Measurements from ENCODE around the gene PHLPP1.

The PHLPP1 gene

GRCh38 chr18:62953663-62954062, 238.3 kb downstream of the PHLPP1 start:
- DNase-seq: no peak

DNA sequence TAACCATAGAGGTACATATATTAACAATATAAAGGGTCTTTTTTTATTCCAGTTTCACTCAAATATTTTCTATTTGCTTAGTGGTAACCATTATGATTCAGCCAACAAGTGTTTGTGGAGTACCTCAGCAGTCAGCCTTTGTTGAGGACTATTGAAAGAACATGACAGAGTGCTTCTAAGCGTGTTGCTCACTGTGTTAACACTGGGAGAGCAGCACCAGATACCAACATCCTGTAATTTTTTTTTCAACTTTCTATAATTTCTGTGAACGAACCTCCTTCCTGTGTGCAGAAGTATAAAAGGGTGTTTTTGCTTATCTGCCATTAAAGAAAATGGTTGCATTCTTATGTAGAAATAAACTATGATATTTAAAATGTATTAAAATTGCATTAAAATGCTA, 239.0 kb downstream of the PHLPP1 start:
- DNase-seq: no peak

DNA sequence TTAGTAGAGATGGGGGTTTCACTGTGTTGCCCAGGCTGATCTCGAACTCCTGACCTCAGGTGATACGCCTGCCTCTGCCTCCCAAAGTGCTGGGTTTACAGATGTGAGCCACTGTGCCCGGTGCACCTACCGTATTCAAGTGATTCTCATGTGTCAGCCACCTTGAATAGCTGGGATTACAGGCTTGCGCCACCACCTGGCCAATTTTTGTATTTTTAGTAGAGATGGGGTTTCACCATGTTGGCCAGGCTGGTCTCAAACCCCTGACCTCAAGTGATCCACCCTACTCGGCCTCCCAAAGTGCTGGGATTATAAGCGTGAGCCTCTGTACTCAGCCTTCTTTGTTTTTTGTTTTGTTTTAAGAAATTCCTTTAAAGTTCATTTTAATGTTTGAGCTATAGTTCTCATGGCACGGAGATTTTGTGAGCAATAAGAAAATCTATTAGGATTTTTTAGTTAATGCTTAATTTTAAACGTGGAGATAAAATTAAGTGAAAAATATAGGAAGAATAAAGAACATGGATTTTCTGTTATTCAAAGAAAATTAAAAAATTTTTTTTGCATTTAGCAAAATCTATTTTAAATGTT, 242.6 kb downstream of the PHLPP1 start:
- peak; percentile 20 for DNase-seq

DNA sequence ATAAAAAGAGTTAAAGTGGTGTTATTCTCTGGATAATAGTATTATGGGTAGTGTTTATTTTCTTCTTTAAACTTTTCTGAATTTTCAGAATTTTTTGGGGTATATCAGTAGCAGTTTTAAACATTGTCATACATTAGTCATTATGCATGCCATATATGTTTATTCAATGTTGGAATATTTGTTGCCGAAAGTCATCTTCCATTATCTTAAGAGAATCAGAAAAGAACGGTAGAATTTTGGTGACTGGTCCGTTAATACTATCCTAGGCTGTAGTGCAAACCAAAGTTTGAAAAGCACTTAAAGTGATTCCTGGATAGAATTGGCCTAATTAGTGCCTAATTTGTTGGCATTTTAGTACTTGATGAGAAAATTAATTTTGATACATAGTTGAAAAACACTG, 244.1 kb downstream of the PHLPP1 start:
- DNase-seq: no peak

DNA sequence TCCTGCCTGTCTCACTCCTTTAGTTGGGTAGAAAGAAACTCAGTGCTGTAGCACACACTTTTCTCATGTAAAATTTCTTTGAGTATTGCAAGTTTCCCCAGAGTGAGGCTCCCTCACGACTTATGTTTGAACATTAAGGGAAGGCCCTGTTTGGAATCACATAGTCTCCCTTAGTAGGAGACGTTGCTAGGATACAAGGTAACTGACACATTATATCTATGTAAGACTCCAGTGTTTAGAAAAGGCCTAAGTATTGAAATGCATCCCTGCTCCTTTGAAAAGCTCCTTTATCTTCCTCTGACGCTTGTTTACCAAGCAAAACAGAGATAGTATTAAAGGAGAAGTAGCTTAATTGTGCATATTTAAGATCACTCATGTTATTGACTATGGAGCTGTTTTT, 248.2 kb downstream of the PHLPP1 start:
- no peak for DNase-seq

- no peak for DNase-seq
These were observed 249.1 kb downstream of the PHLPP1 start for GRCh38 chr18:62964432-62964831.

GRCh38 chr18:62967089-62967488, 251.7 kb downstream of the PHLPP1 start:
- DNase-seq: no peak

- no peak for DNase-seq
These were observed 258.3 kb downstream of the PHLPP1 start for GRCh38 chr18:62973689-62974088.

DNA sequence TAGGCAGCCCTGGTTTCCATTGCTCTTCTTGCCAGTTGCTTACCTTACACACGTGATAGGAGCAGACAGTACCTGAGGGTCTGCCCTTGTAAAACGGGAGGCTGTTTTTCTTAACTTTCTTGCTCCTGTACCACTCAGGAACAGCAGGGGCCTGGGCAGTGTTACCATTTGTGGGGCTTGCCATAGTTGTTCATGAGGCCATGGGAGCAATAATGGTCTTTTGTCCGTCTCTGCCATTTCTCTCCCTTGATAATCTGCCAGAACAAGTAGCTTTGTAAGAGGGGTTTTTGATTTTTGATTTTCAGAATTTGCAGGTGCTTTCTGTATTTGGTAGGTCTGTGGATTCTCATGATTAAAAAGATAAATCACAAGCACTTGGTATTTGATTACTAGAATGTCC, 259.0 kb downstream of the PHLPP1 start:
- no peak for DNase-seq

DNA sequence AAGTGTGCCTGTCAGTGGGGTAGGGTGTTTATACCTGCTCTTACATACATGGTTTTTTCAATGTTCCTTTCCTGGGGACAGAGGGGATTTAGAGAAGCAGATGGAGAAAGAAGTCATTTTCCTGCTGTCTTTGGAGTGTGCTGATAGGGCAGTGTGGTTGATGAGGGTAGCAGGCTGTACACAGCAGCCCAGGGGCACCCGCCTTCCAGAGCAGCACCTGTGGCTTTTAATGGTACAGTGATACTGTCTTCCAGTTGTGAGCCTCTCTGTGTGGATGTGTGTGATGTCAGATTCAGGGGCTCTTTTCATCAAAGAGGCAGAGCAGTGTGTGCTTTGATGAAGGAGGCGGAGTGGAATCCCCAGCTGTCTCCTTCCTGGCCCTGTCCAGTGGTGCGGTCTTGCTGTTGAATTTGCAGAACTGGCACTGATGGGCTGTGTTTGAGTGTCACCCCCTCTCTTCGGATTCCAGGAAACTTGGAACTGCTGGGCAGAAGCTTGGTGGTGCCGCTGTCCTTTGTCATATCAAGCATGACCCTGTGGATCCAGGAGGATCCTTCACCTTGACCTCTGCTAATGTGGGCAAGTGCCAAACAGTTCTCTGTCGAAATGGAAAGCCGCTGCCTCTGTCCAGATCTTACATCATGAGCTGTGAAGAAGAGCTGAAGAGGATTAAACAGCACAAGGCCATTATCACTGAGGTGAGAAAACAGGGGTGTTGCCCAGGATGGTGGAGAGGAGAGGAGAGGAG, 259.8 kb downstream of the PHLPP1 start:
- no peak for DNase-seq

DNA sequence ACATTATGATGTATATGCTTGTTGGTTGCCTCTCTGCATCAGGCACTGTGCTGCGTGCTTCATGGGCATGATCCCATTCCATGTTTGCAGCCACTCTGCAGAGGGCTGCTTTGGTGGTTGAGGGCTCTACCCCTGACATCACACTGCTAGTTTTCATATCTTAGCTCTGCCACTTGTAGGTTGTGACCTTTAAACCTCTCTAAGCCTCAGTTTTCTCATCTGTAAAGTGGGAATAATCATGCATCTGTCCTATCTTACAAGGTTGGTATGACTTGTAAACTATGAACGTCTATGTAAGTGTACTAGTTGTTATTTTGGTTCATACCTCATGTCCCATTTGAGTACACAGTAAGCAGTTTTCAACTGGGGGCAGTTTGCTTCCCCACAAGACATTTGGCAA, 260.4 kb downstream of the PHLPP1 start:
- DNase-seq: no peak

GRCh38 chr18:62976227-62976626, 260.9 kb downstream of the PHLPP1 start:
- no peak for DNase-seq

- no peak for DNase-seq
These were observed 262.2 kb downstream of the PHLPP1 start for GRCh38 chr18:62977512-62977911.

GRCh38 chr18:62978251-62979049, 263.1 kb downstream of the PHLPP1 start:
- DNase-seq: no peak

DNA sequence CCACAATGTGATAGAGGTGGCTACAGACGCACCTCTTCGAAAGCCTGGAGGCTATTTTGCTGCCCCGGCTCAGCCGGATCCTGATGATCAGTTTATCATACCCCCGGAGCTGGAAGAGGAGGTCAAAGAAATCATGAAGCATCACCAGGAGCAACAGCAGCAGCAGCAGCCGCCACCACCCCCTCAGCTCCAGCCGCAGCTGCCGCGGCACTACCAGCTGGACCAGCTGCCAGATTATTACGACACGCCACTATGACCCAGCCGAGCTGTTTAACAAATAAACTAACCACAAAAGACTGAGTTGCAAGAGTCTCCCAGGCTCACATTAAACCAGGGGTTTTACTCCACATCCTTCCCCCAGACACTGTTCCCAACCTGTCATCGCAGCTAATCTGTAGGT, 263.8 kb downstream of the PHLPP1 start:
- DNase-seq: peak; percentile 65

DNA sequence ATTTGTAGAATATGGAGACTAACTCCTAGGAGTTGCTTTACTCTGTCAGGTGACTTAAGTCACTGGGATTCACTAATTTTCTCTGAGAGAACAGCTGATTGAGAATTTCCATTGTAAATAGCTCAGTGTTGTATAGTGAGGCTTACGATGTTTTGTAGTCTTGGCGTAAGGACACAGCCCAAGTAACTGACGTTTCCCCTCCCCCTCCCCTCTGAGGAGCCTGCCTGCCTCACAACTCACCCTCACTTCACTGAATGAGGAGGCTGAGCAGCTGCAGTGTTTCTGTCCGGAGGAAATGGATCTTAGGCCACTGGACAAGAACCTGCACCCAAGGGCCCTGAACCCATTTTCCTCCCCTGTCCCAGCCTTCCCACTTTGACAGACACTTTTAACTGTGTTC, 264.6 kb downstream of the PHLPP1 start:
- DNase-seq: no peak

GRCh38 chr18:62981566-62981965, 266.2 kb downstream of the PHLPP1 start:
- DNase-seq: no peak

DNA sequence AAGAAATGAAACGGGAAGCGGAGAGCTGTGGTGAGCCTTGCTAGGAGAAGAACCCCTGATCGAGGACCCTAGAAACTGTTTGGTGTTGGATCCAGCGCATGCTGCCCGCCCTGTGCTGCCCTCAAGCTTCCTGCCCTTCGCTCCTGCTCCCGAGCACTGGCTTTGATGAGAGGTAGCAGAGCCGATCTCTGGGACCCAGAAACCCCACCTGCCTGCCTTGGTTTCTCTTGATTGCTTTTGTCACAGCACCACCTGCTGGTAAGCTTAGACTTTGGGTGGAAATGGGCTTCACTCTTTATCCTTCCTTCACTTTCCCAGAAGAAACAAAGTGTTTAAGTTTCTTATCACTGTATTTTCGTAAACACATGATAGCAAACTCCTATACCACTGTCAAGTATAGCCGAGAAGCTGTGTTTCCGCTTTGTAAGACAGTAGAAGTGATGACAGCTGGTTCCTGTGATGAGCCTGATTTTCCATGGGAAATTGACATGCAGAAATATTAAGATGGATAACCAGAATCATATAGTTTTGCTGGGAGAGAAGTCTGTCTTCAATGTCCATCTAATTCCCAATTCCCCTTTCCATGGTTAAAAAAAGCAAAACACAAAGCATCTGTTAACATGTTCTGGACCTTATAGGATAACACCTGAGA, 267.4 kb downstream of the PHLPP1 start:
- DNase-seq: peak; percentile 35

DNA sequence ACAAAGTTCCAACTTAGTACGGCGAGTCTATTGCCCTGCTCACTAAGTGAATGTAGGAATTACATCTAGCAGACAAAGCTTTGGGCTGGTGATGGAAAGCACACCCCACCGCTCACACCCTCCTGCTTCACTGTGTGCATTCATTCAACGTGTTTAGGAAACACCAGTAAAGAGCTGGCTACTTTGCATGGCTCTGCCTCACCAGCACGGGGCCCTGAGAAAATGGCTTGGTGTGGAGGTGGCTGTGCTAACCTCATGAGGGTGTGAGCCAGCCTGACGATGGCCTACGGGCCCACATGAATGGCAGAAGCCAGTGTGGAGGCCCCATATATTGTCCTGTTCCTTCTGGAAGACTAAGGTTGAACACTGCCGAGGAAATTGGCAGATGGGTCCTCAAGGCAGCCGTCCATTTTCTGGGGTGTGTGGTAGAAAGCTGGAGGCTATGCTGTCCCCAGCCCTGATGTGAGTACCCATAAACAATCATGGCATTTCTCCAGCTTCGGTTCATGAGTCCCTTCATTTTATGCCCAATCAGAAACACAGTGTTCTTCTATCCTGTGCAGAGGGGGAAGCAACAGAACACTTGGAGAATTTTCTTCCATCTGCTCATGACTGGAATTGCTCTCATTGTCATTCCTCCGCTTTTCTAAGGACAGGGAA, 269.4 kb downstream of the PHLPP1 start:
- no peak for DNase-seq

GRCh38 chr18:62986490-62986889, 271.1 kb downstream of the PHLPP1 start:
- DNase-seq: no peak

GRCh38 chr18:62987055-62987830, 271.9 kb downstream of the PHLPP1 start:
- DNase-seq: no peak

DNA sequence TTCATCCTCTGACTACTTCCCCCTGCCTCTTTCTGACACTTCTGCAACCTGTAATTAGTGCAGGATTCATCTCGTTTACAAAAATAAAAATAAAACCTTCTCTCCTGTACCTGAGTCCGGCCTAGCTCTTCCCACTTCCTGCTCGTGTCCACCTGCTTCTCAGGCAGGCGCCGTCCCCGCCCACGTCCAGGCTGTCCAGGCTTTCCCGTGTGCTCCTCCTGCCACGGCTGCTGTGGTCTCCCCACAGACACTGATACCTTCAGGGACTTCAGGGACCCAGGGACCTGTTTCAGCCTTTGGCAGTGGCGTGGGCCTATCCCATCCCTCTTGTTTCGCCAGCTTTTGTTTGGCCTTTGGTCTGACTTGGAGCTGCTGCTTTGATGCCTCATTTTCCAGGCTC, 272.5 kb downstream of the PHLPP1 start:
- no peak for DNase-seq
